ENCODE data around the gene ATRX. TPM values are rescaled to one million over a fixed set of nuclear protein-coding genes. Genes with fewer than 3 reads are reported as not detected.
"Not testable (repeated sequence)": the region's sequence is repeated elsewhere in the genome, so short reads cannot be mapped to it uniquely, and the experiment has no call there.

The ATRX gene
- polyA plus RNA-seq, 1 donor from 2014 or later = 64.0 TPM

DNA sequence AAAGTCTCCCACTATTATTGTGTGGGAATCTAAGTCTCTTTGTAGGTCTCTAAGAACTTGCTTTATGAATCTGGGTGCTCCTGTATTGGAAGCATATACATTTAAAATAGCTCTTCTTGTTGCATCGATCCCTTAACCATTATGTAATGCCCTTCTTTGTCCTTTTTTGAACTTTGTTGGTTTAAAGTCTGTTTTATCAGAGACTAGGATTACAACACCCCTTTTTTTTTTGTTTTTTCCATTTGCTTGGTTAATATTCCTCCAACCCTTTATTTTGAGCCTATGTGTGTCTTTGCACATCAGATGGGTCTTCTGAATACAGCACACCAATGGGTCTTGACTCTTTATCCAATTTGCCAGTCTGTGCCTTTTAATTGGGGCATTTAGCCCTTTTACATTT, 32.1 kb downstream of the ATRX start:
- not testable (repeated sequence) for H2AFZ ChIP-seq (ENCODE audit: low read depth, low read length); H3K79me2 ChIP-seq (replicated peaks; ENCODE audit: insufficient read depth, low read length); H3F3A ChIP-seq (ENCODE audit: insufficient read depth, low read length, poor library complexity, severe bottlenecking); H3K27me3 ChIP-seq (ENCODE audit: insufficient read depth, low read depth, low read length); H4K20me1 ChIP-seq (ENCODE audit: insufficient read depth); H3K36me3 ChIP-seq (ENCODE audit: insufficient read depth, low read length); H3K27ac ChIP-seq (ENCODE audit: low read length); H3K4me2 ChIP-seq (ENCODE audit: low read length); H3K4me3 ChIP-seq (ENCODE audit: low read length); H3K9ac ChIP-seq (ENCODE audit: low read length); H3K9me3 ChIP-seq (ENCODE audit: low read length); H3K9me2 ChIP-seq (ENCODE audit: insufficient read depth, low read length)

DNA sequence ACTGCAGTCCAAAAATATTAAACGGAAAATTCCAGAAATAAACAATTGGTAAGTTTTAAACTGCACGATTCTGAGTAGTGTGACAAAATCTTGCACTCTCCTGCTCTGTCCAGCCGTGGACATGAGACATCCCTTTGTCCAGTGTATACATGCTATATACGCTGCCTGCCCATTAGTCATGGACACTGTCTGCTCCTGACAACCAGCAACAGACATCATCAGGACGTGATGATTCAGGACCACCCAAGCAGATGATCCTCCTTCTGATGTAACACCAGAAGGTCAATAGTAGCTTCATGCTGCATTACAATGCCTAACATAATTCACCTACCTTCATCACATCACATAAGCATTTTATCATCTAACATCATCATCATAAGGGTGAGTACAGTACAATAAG, 36.3 kb downstream of the ATRX start:
- peaks cover 3% of the 10 kb centered on the region for H3K79me2 ChIP-seq (replicated peaks; ENCODE audit: insufficient read depth, low read length)
- H3K9me3 ChIP-seq (ENCODE audit: low read length) = no peaks in the 10 kb centered on the region
- TF ChIP-seq RAD21 (conservative IDR thresholded peaks at IDR 0.05) (no peak), CTCF (IDR thresholded peaks at IDR 0.05; ENCODE audit: poor library complexity, severe bottlenecking) (no peak), POLR2AphosphoS5 (IDR thresholded peaks at IDR 0.05) (no peak), EZH2 (IDR thresholded peaks at IDR 0.05; ENCODE audit: borderline replicate concordance, insufficient read depth, low read length, poor library complexity, severe bottlenecking) (no peak), REST (IDR thresholded peaks at IDR 0.05; ENCODE audit: borderline replicate concordance) (no peak), TAF1 (IDR thresholded peaks at IDR 0.05; ENCODE audit: low read depth) (no peak), SMC3 (conservative IDR thresholded peaks at IDR 0.05; ENCODE audit: poor library complexity) (no peak), MXI1 (conservative IDR thresholded peaks at IDR 0.05; ENCODE audit: poor library complexity, severe bottlenecking) (no peak), EP300 (conservative IDR thresholded peaks at IDR 0.05; ENCODE audit: poor library complexity, severe bottlenecking) (no peak)
- H3K27me3 ChIP-seq (ENCODE audit: insufficient read depth, low read depth, low read length) = no peaks in the 10 kb centered on the region
- no peaks in the 10 kb centered on the region for H3F3A ChIP-seq (ENCODE audit: insufficient read depth, low read length, poor library complexity, severe bottlenecking)
- H2AFZ ChIP-seq (ENCODE audit: low read depth, low read length) = no peak overlapping the region
- H3K4me2 ChIP-seq (ENCODE audit: low read length) = no peak overlapping the region
- no peaks in the 10 kb centered on the region for H3K9me2 ChIP-seq (ENCODE audit: insufficient read depth, low read length)
- H4K20me1 ChIP-seq (ENCODE audit: insufficient read depth) = no peaks in the 10 kb centered on the region
- no peak overlapping the region for H3K4me3 ChIP-seq (ENCODE audit: low read length)
- no peaks in the 10 kb centered on the region for H3K36me3 ChIP-seq (ENCODE audit: insufficient read depth, low read length)
- no peak overlapping the region for H3K9ac ChIP-seq (ENCODE audit: low read length)
- H3K27ac ChIP-seq (ENCODE audit: low read length) = no peak overlapping the region

DNA sequence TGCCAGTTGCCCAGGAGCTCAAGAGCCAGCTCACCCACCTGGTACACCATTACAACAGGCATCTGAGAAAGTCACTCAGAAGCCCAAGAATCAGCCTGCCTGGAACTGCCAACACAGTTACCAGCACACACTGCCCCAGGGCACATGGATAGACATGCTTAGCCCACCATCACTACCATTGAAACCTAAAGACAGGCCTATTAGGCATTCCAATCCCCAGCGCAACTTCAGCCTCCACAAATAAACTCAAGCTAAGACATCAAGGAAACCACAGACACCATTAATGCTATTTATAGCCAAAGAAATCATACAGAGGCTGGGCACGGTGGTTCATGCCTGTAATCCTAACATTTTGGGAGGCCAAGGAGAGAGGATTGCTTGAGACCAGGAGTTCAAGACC, 42.3 kb downstream of the ATRX start:
- Histone ChIP-seq H3K9me2 (ENCODE audit: insufficient read depth, low read length) (no peaks in the 10 kb centered on the region), H3K4me3 (ENCODE audit: low read length) (no peak overlapping the region), H3F3A (ENCODE audit: insufficient read depth, low read length, poor library complexity, severe bottlenecking) (no peaks in the 10 kb centered on the region), H3K79me2 (replicated peaks; ENCODE audit: insufficient read depth, low read length) (peaks cover 25% of the 10 kb centered on the region), H3K4me2 (ENCODE audit: low read length) (no peak overlapping the region), H3K36me3 (ENCODE audit: insufficient read depth, low read length) (no peaks in the 10 kb centered on the region), H2AFZ (ENCODE audit: low read depth, low read length) (no peak overlapping the region), H4K20me1 (ENCODE audit: insufficient read depth) (no peaks in the 10 kb centered on the region), H3K27ac (ENCODE audit: low read length) (no peak overlapping the region), H3K27me3 (ENCODE audit: insufficient read depth, low read depth, low read length) (no peaks in the 10 kb centered on the region), H3K9me3 (ENCODE audit: low read length) (no peaks in the 10 kb centered on the region), H3K9ac (ENCODE audit: low read length) (no peak overlapping the region)
- no peak for TF ChIP-seq MXI1 (conservative IDR thresholded peaks at IDR 0.05; ENCODE audit: poor library complexity, severe bottlenecking)
- no peak for TF ChIP-seq EP300 (conservative IDR thresholded peaks at IDR 0.05; ENCODE audit: poor library complexity, severe bottlenecking)
- TF ChIP-seq EZH2 (IDR thresholded peaks at IDR 0.05; ENCODE audit: borderline replicate concordance, insufficient read depth, low read length, poor library complexity, severe bottlenecking) = no peak
- no peak for TF ChIP-seq POLR2AphosphoS5 (IDR thresholded peaks at IDR 0.05)
- TF ChIP-seq RAD21 (conservative IDR thresholded peaks at IDR 0.05) = no peak
- no peak for TF ChIP-seq SMC3 (conservative IDR thresholded peaks at IDR 0.05; ENCODE audit: poor library complexity)
- TF ChIP-seq CTCF (IDR thresholded peaks at IDR 0.05; ENCODE audit: poor library complexity, severe bottlenecking) = no peak
- TF ChIP-seq TAF1 (IDR thresholded peaks at IDR 0.05; ENCODE audit: low read depth) = no peak
- TF ChIP-seq REST (IDR thresholded peaks at IDR 0.05; ENCODE audit: borderline replicate concordance) = no peak
